ENCODE data around the gene NUB1. TPM values are rescaled to one million over a fixed set of nuclear protein-coding genes. Genes with fewer than 3 reads are reported as not detected.

NUB1 gene
- total and polyA plus RNA-seq, 12 donors = 22.5 to 127 (median 48.6) TPM

DNA sequence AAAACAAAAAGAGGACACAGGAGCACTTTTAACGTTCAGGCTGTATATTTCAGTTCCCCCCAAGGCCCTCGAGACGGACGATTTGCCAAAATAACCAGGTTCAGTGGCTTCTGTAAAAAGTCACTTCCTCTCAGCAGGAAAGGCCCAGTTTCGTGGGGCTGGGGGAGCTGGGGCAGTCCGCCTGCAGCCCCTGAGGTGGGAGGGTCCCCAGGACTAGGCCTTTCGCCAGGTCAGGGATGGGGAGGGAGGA, 39.4 kb downstream of the NUB1 start:
- peaks cover 17% of the 10 kb centered on the region for H3K27me3 ChIP-seq
- intact Hi-C loops (cut with DNase I) = no loop called here

DNA sequence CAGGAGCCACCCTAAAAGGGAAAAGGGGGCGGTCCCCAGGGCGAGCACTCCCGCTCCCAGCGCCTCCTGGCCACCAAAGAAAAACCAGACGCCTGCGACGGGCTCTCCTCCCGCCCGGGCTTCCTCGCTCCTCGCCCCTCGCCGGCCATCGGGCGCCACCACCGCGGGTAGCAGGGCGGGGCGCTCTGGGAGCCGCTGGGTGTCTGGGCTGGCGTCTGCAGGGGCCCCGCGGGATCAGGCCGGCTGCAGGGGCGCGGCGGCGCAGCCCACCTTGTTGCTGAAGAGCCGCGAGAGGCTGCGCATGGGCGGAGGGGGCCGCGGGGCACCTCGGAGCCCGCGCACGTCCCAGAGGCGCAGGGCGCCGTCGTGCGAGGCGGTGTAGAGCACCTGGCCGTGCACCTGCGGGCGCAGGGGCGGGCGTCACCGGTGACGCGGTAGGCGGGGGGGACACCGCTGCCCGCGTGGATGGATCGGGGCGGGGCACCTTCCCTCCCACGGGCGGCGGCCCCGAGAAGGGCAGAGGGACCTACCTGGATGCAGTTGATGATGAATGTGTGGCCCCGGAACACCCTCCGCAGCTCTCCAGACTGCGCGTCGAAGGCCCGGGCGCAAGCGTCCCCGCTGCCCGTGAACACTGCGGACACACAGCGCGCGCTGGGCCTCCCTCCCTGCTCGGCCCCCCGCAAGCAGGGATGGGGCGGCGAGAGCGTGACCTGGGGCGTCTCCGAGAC, 39.9 kb downstream of the NUB1 start:
- peaks cover 17% of the 10 kb centered on the region for H3K27me3 ChIP-seq
- H3K9me3 ChIP-seq (replicated peaks in 1 of 3) = no peaks in the 10 kb centered on the region
- H3K36me3 ChIP-seq (replicated peaks in 1 of 2) = peaks cover 0 to 24% of the 10 kb centered on the region in 2 donors
- intact Hi-C loops (cut with DNase I) = no loop called here
- peaks cover 3 to 16% of the 10 kb centered on the region in 2 donors for H3K4me1 ChIP-seq (replicated peaks in 1 of 2)
- peak overlapping the region in 1 of 4 donors; percentile 40 for H3K4me3 ChIP-seq
- no peak for DNase-seq
- 3 to 19% (median 7%) methylated on average over 10 to 83 of the region's 83 CpGs for WGBS, 4 donors
- no peak overlapping the region for H3K27ac ChIP-seq
- TF ChIP-seq CTCF (IDR thresholded peaks at IDR 0.05) = no peak
- TF ChIP-seq POLR2A (IDR thresholded peaks at IDR 0.05) = no peak

More for the DNA sequence above, 39.4 kb downstream of the NUB1 start:
- Histone ChIP-seq H3K9me3 (replicated peaks in 1 of 3) (no peaks in the 10 kb centered on the region), H3K4me1 (replicated peaks in 1 of 2) (peaks cover 3 to 16% of the 10 kb centered on the region in 2 donors), H3K36me3 (replicated peaks in 1 of 2) (peaks cover 0 to 29% of the 10 kb centered on the region in 2 donors), H3K27ac (no peak overlapping the region), H3K4me3 (peak overlapping the region in 1 of 4 donors; percentile 40)
- 10 to 32% (median 31%) methylated on average over 7 of the region's 7 CpGs for WGBS, 4 donors
- no peak for DNase-seq
- TF ChIP-seq CTCF (IDR thresholded peaks at IDR 0.05) (no peak), POLR2A (IDR thresholded peaks at IDR 0.05) (no peak)

DNA sequence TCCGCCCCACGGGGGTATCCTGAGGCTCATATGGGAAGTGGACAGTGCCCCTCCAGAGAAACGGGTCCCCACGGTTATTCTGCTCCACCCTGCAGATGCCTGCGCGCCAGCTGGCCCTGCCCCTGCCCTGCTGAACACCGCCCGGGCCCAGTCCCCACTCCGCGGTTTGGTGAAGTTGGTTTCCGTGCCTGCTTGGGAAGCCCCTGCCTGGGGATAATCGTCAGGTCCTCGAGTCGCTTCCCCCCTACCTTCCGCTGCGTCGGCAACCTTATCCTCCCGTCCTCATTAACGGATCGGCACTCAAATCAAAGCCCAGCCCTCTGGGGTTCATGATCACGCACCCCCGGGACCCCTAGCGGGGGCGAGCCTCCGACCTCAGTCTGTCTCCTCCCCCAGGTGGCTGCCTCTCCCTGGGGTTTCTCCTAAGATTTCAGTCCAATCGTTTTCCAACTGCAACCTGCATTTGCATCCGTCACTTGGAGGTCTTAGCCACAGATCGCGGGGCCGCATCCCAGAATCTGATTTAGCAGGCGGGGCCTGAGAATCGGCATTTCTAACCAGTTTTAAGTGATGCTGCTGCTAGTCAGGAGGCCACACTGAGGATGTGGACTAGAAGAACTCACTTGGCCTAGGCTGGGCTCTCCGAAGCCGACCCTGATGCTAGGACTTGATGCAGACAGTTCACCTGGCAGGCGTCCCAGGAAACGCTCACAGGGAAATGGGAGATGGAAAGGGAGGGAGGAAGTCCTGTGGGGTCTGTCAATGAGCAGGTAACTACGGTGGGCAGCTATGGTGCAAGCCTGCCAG, 40.7 kb downstream of the NUB1 start:
- 16 to 27% (median 24%) methylated on average over 14 to 37 of the region's 37 CpGs for WGBS, 4 donors
- Histone ChIP-seq H3K9me3 (replicated peaks in 1 of 3) (no peaks in the 10 kb centered on the region), H3K4me3 (peak overlapping the region in 1 of 4 donors; percentile 40), H3K27me3 (peaks cover 17% of the 10 kb centered on the region), H3K27ac (no peak overlapping the region), H3K36me3 (replicated peaks in 1 of 2) (peaks cover 0 to 16% of the 10 kb centered on the region in 2 donors), H3K4me1 (replicated peaks in 1 of 2) (peaks cover 3 to 16% of the 10 kb centered on the region in 2 donors)
- intact Hi-C loops (cut with DNase I) = no loop called here
- TF ChIP-seq CTCF (IDR thresholded peaks at IDR 0.05) (no peak), POLR2A (IDR thresholded peaks at IDR 0.05) (no peak)
- DNase-seq = no peak

GRCh38 chr7:151383638-151384351, 42.2 kb downstream of the NUB1 start:
- peaks cover 17% of the 10 kb centered on the region for H3K27me3 ChIP-seq
- intact Hi-C loops (cut with DNase I) = no loop called here

More at GRCh38 chr7:151383638-151384351, 42.2 kb downstream of the NUB1 start:
- 76 to 81% (median 78%) methylated on average over 15 of the region's 15 CpGs for WGBS, 4 donors
- no peak for DNase-seq
- H3K4me3 ChIP-seq = no peak overlapping the region
- peaks cover 0 to under 1% of the 10 kb centered on the region in 2 donors for H3K36me3 ChIP-seq (replicated peaks in 1 of 2)
- H3K9me3 ChIP-seq (replicated peaks in 1 of 3) = no peaks in the 10 kb centered on the region
- H3K4me1 ChIP-seq (replicated peaks in 1 of 2) = peaks cover 3 to 16% of the 10 kb centered on the region in 2 donors
- TF ChIP-seq CTCF (IDR thresholded peaks at IDR 0.05) (no peak), POLR2A (IDR thresholded peaks at IDR 0.05) (no peak)
- no peak overlapping the region for H3K27ac ChIP-seq
